ENCODE results near the gene RTL10.

Gene RTL10

DNA sequence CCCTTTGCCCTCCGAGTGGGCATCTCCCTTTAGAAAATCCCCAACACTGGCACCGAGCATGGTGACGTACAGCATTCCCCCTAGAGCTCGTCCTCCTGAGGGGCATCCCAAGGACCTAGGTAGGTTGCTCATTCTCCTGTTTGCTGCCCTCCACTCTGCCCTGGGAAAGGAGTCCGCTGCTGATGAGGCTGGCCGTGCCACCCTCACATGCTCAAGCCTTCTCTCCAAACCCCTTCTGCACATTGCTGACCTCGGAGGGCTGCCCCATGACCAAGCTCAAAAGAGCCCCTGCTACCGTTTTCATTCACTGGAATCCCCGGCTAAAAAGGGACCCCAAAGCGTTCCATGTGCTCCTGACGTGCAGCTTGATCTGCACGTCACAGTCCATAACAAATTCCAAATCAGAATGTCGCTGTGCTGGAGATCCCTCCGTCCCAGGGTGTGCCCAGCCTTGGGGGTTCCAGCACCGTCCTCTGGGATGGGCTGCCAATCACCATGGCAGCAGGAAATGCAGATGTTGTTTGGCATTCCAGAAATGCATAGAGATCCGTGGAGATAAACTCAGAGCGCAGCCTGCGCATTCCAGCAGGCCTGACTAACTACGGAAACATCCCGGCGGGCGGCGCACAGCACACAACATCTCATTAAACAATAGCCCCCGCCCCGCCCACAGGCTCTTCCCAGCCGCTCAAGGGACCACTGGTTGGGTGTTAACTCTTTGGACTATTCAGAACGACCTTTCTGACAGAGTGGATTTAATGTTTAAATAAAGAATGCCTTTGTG, 26.3 kb upstream of the RTL10 start:
- Histone ChIP-seq H3K4me3 (ENCODE audit: low read length in 2 of 2) (no peak overlapping the region), H3K36me3 (ENCODE audit: control insufficient read depth in 2 of 2, insufficient read depth in 2 of 2, low read length in 2 of 2) (no peaks in the 10 kb centered on the region), H3K4me1 (ENCODE audit: control insufficient read depth in 2 of 2, insufficient read depth in 2 of 2, low read length in 2 of 2) (peaks cover 4 to 11% of the 10 kb centered on the region in 2 donors), H3K9ac (ENCODE audit: low read depth in 1 of 2, low read length in 2 of 2) (no peak overlapping the region), H3K27ac (ENCODE audit: low read depth in 2 of 2, low read length in 2 of 2) (no peak overlapping the region), H3K27me3 (ENCODE audit: control insufficient read depth in 2 of 2, insufficient read depth in 2 of 2, low read length in 2 of 2) (no peaks in the 10 kb centered on the region), H3K9me3 (ENCODE audit: control insufficient read depth in 2 of 2, low read length in 2 of 2) (no peaks in the 10 kb centered on the region)

- H3K9ac ChIP-seq (ENCODE audit: low read depth in 1 of 2, low read length in 2 of 2) = no peak overlapping the region
- H3K36me3 ChIP-seq (ENCODE audit: control insufficient read depth in 2 of 2, insufficient read depth in 2 of 2, low read length in 2 of 2) = no peaks in the 10 kb centered on the region
- no peaks in the 10 kb centered on the region for H3K9me3 ChIP-seq (ENCODE audit: control insufficient read depth in 2 of 2, low read length in 2 of 2)
- no peaks in the 10 kb centered on the region for H3K27me3 ChIP-seq (ENCODE audit: control insufficient read depth in 2 of 2, insufficient read depth in 2 of 2, low read length in 2 of 2)
- peaks cover 8 to 16% of the 10 kb centered on the region in 2 donors for H3K4me1 ChIP-seq (ENCODE audit: control insufficient read depth in 2 of 2, insufficient read depth in 2 of 2, low read length in 2 of 2)
- no peak overlapping the region for H3K4me3 ChIP-seq (ENCODE audit: low read length in 2 of 2)
- H3K27ac ChIP-seq (ENCODE audit: low read depth in 2 of 2, low read length in 2 of 2) = no peak overlapping the region
Measured at GRCh38 chr22:19879992-19880785, 25.5 kb upstream of the RTL10 start.

DNA sequence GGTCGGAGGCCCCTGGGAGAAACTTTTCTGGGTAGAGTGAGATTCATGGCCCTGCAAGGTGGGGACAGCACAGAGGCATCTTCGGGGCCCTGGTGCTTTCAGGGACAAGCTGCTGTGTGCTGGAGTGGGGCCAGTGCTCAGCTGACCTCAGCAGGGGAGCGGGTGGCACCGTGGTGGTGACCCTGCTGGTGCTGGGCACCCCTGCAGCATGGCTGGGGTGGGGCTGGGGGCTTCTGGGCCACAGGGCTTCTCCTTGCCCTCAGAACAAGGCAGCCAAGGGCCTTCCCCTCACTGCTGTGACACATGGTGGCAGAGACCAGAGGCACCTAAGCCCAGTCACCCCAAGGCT, 24.9 kb upstream of the RTL10 start:
- no peak overlapping the region for H3K27ac ChIP-seq (ENCODE audit: low read depth in 2 of 2, low read length in 2 of 2)
- no peak overlapping the region for H3K9ac ChIP-seq (ENCODE audit: low read depth in 1 of 2, low read length in 2 of 2)
- no peaks in the 10 kb centered on the region for H3K27me3 ChIP-seq (ENCODE audit: control insufficient read depth in 2 of 2, insufficient read depth in 2 of 2, low read length in 2 of 2)
- H3K4me1 ChIP-seq (ENCODE audit: control insufficient read depth in 2 of 2, insufficient read depth in 2 of 2, low read length in 2 of 2) = peaks cover 14 to 21% of the 10 kb centered on the region in 2 donors
- no peaks in the 10 kb centered on the region for H3K36me3 ChIP-seq (ENCODE audit: control insufficient read depth in 2 of 2, insufficient read depth in 2 of 2, low read length in 2 of 2)
- no peaks in the 10 kb centered on the region for H3K9me3 ChIP-seq (ENCODE audit: control insufficient read depth in 2 of 2, low read length in 2 of 2)
- no peak overlapping the region for H3K4me3 ChIP-seq (ENCODE audit: low read length in 2 of 2)

DNA sequence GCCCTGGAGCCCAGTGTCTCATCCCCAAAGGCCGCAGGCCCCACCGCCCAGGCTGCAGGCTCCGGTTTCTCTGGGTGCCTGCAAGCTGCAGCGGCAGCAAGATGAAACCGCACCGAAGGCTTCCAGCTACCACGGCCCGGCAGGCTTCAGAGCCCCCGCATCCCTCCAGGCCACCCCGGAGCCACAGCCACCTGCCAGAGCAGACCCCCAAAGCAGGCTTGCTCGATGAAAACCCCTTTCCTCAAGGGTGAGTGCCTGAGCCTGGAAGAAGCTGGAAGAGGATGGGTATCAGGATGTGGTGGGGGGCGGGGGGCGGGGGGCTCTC, 24.5 kb upstream of the RTL10 start:
- Histone ChIP-seq H3K27me3 (ENCODE audit: control insufficient read depth in 2 of 2, insufficient read depth in 2 of 2, low read length in 2 of 2) (no peaks in the 10 kb centered on the region), H3K9ac (ENCODE audit: low read depth in 1 of 2, low read length in 2 of 2) (no peak overlapping the region), H3K27ac (ENCODE audit: low read depth in 2 of 2, low read length in 2 of 2) (no peak overlapping the region), H3K4me3 (ENCODE audit: low read length in 2 of 2) (no peak overlapping the region), H3K4me1 (ENCODE audit: control insufficient read depth in 2 of 2, insufficient read depth in 2 of 2, low read length in 2 of 2) (peaks cover 18 to 25% of the 10 kb centered on the region in 2 donors), H3K36me3 (ENCODE audit: control insufficient read depth in 2 of 2, insufficient read depth in 2 of 2, low read length in 2 of 2) (no peaks in the 10 kb centered on the region), H3K9me3 (ENCODE audit: control insufficient read depth in 2 of 2, low read length in 2 of 2) (no peaks in the 10 kb centered on the region)

DNA sequence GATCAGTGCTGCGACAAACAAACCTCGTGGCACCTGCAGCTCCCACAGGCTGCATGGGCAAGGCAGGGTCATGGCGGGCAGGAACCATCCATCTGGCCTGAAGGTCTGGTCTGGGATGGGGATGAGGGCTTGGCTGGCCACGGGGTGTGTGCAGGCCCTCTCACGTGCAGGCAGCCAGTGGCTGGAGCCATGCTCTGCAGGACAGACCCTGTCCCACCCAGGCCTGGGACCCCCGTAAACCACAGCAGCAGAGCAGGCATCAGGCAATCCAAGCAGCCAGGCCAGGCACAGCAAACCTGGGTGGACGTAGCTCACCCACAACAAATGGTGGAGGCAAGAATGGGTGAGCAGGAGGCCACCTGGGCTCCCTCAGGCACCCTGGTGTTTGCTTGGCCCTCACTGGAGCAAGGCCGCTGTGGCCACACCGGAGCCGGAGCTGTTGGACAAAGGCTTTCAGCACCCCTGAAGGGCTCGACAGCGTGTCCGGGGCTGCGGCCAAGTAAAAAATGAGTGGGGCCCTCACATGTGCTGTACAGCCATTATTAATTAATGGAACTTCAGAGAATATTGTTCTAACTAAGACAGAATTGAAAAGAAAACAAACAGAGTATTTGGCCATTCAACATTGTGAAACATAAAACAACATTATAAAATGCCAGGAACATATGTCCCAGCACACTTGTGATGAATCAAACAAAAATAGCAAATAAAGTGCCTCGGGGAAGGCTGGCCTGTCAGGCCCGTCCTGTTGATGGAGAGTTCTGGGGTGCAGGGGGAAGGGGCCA, 24.0 kb upstream of the RTL10 start:
- Histone ChIP-seq H3K36me3 (ENCODE audit: control insufficient read depth in 2 of 2, insufficient read depth in 2 of 2, low read length in 2 of 2) (no peaks in the 10 kb centered on the region), H3K27ac (ENCODE audit: low read depth in 2 of 2, low read length in 2 of 2) (no peak overlapping the region), H3K4me1 (ENCODE audit: control insufficient read depth in 2 of 2, insufficient read depth in 2 of 2, low read length in 2 of 2) (peaks cover 23 to 31% of the 10 kb centered on the region in 2 donors)

DNA sequence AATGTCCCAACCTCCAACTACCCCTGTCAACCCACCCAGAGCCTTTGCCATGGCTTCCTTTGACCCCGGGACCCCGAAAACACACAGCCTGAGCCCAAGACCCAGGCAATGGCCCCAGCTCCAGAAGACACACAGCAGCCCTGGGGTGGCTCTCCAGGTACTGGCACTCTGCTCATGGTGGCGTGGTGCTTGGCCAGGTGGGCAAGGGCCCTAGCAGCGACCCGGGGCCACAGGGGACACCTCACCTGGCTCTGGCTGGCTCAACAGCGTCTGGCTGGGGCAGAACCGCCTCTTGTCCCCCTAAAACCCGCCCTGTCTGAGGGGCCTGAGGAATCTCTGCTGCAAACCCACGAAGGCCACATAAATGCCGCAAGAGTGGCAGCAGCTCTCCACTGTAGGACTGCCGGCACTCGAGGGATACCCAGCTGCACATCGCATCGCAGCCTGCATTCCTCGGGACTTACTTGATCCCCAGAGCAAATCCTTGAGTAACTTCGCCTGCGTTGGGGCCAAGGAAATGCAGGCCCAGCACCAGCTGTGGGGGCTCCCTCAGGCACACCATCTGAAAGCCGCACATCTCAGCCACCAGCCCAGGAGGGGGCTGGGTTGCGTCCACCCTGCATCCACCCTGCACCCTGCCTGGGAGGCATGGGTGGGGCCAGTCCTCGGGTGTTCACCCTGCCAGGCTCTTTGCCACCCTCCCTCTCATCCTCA, 23.1 kb upstream of the RTL10 start:
- H3K9me3 ChIP-seq (ENCODE audit: control insufficient read depth in 2 of 2, low read length in 2 of 2) = no peaks in the 10 kb centered on the region
- no peak overlapping the region for H3K9ac ChIP-seq (ENCODE audit: low read depth in 1 of 2, low read length in 2 of 2)
- no peaks in the 10 kb centered on the region for H3K27me3 ChIP-seq (ENCODE audit: control insufficient read depth in 2 of 2, insufficient read depth in 2 of 2, low read length in 2 of 2)
- H3K4me3 ChIP-seq (ENCODE audit: low read length in 2 of 2) = no peak overlapping the region
- H3K27ac ChIP-seq (ENCODE audit: low read depth in 2 of 2, low read length in 2 of 2) = no peak overlapping the region
- H3K4me1 ChIP-seq (ENCODE audit: control insufficient read depth in 2 of 2, insufficient read depth in 2 of 2, low read length in 2 of 2) = peaks cover 32 to 38% of the 10 kb centered on the region in 2 donors
- no peaks in the 10 kb centered on the region for H3K36me3 ChIP-seq (ENCODE audit: control insufficient read depth in 2 of 2, insufficient read depth in 2 of 2, low read length in 2 of 2)

More for the DNA sequence above, 24.0 kb upstream of the RTL10 start:
- Histone ChIP-seq H3K9me3 (ENCODE audit: control insufficient read depth in 2 of 2, low read length in 2 of 2) (no peaks in the 10 kb centered on the region), H3K9ac (ENCODE audit: low read depth in 1 of 2, low read length in 2 of 2) (no peak overlapping the region), H3K27me3 (ENCODE audit: control insufficient read depth in 2 of 2, insufficient read depth in 2 of 2, low read length in 2 of 2) (no peaks in the 10 kb centered on the region), H3K4me3 (ENCODE audit: low read length in 2 of 2) (no peak overlapping the region)

- Histone ChIP-seq H3K4me1 (ENCODE audit: control insufficient read depth in 2 of 2, insufficient read depth in 2 of 2, low read length in 2 of 2) (peaks cover 35 to 41% of the 10 kb centered on the region in 2 donors), H3K36me3 (ENCODE audit: control insufficient read depth in 2 of 2, insufficient read depth in 2 of 2, low read length in 2 of 2) (no peaks in the 10 kb centered on the region), H3K27me3 (ENCODE audit: control insufficient read depth in 2 of 2, insufficient read depth in 2 of 2, low read length in 2 of 2) (no peaks in the 10 kb centered on the region), H3K27ac (ENCODE audit: low read depth in 2 of 2, low read length in 2 of 2) (no peak overlapping the region), H3K4me3 (ENCODE audit: low read length in 2 of 2) (no peak overlapping the region), H3K9ac (ENCODE audit: low read depth in 1 of 2, low read length in 2 of 2) (no peak overlapping the region), H3K9me3 (ENCODE audit: control insufficient read depth in 2 of 2, low read length in 2 of 2) (no peaks in the 10 kb centered on the region)
Measured at GRCh38 chr22:19876941-19877625, 22.4 kb upstream of the RTL10 start.

GRCh38 chr22:19876314-19876940, 21.8 kb upstream of the RTL10 start:
- Histone ChIP-seq H3K9me3 (ENCODE audit: control insufficient read depth in 2 of 2, low read length in 2 of 2) (no peaks in the 10 kb centered on the region), H3K36me3 (ENCODE audit: control insufficient read depth in 2 of 2, insufficient read depth in 2 of 2, low read length in 2 of 2) (no peaks in the 10 kb centered on the region), H3K4me1 (ENCODE audit: control insufficient read depth in 2 of 2, insufficient read depth in 2 of 2, low read length in 2 of 2) (peaks cover 35 to 36% of the 10 kb centered on the region in 2 donors), H3K27ac (ENCODE audit: low read depth in 2 of 2, low read length in 2 of 2) (no peak overlapping the region), H3K27me3 (ENCODE audit: control insufficient read depth in 2 of 2, insufficient read depth in 2 of 2, low read length in 2 of 2) (no peaks in the 10 kb centered on the region), H3K9ac (ENCODE audit: low read depth in 1 of 2, low read length in 2 of 2) (no peak overlapping the region), H3K4me3 (ENCODE audit: low read length in 2 of 2) (no peak overlapping the region)

Data from mucosa of rectum (tissue), 2 donors.